ENCODE data around the gene JAKMIP1. TPM values are rescaled to one million over a fixed set of nuclear protein-coding genes. Genes with fewer than 3 reads are reported as not detected.

JAKMIP1 gene
- polyA plus RNA-seq, 2 donors = 0.13 to 0.31 TPM

DNA sequence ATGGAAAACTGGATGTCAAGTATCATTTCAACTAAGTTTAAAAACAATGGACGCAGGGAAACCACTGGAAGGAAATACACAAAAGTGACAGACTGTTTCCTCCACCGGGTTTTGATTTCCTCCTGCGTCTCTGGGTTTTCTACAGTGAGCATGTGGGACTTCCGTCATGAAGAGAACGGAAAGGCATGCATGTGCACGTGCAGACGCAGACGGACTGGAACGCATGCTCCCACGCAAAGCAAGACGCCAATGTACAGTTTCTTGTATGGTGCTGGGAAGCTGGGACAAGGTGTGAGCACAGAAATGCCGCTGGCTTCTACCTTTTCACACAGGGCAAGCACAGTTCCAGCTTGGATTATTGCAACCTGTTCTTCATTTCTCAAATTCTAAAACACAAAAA is 151.8 kb downstream of the JAKMIP1 start:
- 67 to 73% methylated on average over 12 of the region's 12 CpGs for WGBS, 2 donors
- Histone ChIP-seq H3K9me3 (ENCODE audit: control insufficient read depth in 2 of 2, insufficient read depth in 1 of 2, low read depth in 1 of 2, low read length in 1 of 2) (no peaks in the 10 kb centered on the region), H3K36me3 (ENCODE audit: control insufficient read depth in 2 of 2, insufficient read depth in 2 of 2, low read length in 1 of 2) (no peaks in the 10 kb centered on the region), H3K4me3 (ENCODE audit: low read depth in 1 of 2, low read length in 2 of 2) (no peak overlapping the region), H3K4me1 (ENCODE audit: control insufficient read depth in 2 of 2, insufficient read depth in 2 of 2, low read length in 1 of 2) (no peaks in the 10 kb centered on the region), H3K27ac (ENCODE audit: low read depth in 2 of 2, low read length in 1 of 2) (no peak overlapping the region), H3K27me3 (ENCODE audit: control insufficient read depth in 1 of 2, insufficient read depth in 2 of 2, low read length in 2 of 2) (no peaks in the 10 kb centered on the region)

DNA sequence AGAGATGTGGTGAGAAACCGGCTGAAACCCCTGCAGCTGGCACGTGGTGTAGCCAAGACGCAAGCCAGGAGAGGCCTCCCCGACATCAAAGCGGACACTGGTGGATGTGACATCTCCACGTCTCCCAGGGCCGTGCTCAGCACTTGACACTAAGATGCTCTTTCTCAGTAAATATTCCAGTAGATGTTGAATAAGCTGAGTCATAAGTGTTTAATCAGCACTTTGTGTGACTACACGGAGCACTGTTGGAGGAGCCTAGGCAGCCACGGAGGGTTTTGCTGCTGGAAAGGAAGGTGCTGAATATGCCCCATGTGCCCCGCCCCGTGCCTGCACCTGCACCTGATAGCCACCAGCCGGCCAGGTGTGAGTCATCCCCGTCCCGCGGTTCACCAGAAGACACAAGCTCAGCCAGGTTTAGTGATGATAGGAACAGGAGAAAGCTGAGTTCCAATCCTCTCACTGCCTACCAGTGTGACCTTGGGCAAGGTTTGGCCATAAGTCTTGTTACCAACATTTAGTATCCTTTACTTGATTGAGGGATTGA is 153.1 kb downstream of the JAKMIP1 start:
- WGBS, 2 donors = 65 to 67% methylated on average over 15 of the region's 15 CpGs
- no peaks in the 10 kb centered on the region for H3K36me3 ChIP-seq (ENCODE audit: control insufficient read depth in 2 of 2, insufficient read depth in 2 of 2, low read length in 1 of 2)
- no peaks in the 10 kb centered on the region for H3K4me1 ChIP-seq (ENCODE audit: control insufficient read depth in 2 of 2, insufficient read depth in 2 of 2, low read length in 1 of 2)
- no peaks in the 10 kb centered on the region for H3K9me3 ChIP-seq (ENCODE audit: control insufficient read depth in 2 of 2, insufficient read depth in 1 of 2, low read depth in 1 of 2, low read length in 1 of 2)
- no peak overlapping the region for H3K27ac ChIP-seq (ENCODE audit: low read depth in 2 of 2, low read length in 1 of 2)
- no peaks in the 10 kb centered on the region for H3K27me3 ChIP-seq (ENCODE audit: control insufficient read depth in 1 of 2, insufficient read depth in 2 of 2, low read length in 2 of 2)
- H3K4me3 ChIP-seq (ENCODE audit: low read depth in 1 of 2, low read length in 2 of 2) = no peak overlapping the region

DNA sequence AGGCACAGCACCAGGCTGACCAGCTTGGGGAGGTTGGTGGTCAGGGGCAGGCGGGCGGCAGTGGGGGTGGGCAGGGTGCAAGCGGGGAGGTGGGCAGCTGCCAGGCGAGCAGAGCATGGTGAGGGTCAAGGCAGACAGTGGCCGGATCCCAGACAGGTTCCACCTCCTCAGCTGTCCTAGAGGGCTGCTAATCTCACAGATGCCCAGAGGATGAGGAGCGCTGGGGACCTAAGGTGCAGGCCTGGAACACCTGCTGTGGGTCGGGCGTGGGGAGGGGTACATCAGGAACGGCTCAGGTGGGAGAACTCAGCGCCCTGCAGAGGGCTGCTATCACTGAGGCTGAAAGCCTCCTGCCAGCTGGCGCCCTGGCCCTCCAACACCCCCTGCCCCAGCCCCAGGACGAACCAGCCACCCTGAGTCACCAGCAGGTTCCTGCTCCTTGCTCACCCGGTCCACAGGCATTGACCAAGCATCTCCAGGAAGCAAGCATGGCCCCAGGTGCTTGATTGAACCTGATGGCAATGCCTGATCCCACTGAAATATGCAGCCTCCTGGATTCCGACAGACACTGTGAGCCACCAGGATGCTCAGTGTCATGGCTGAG is 153.7 kb downstream of the JAKMIP1 start:
- Histone ChIP-seq H3K27me3 (ENCODE audit: control insufficient read depth in 1 of 2, insufficient read depth in 2 of 2, low read length in 2 of 2) (no peaks in the 10 kb centered on the region), H3K27ac (ENCODE audit: low read depth in 2 of 2, low read length in 1 of 2) (no peak overlapping the region), H3K9me3 (ENCODE audit: control insufficient read depth in 2 of 2, insufficient read depth in 1 of 2, low read depth in 1 of 2, low read length in 1 of 2) (no peaks in the 10 kb centered on the region), H3K4me1 (ENCODE audit: control insufficient read depth in 2 of 2, insufficient read depth in 2 of 2, low read length in 1 of 2) (no peaks in the 10 kb centered on the region), H3K4me3 (ENCODE audit: low read depth in 1 of 2, low read length in 2 of 2) (no peak overlapping the region), H3K36me3 (ENCODE audit: control insufficient read depth in 2 of 2, insufficient read depth in 2 of 2, low read length in 1 of 2) (no peaks in the 10 kb centered on the region)
- WGBS, 2 donors = 85 to 86% methylated on average over 14 of the region's 14 CpGs

DNA sequence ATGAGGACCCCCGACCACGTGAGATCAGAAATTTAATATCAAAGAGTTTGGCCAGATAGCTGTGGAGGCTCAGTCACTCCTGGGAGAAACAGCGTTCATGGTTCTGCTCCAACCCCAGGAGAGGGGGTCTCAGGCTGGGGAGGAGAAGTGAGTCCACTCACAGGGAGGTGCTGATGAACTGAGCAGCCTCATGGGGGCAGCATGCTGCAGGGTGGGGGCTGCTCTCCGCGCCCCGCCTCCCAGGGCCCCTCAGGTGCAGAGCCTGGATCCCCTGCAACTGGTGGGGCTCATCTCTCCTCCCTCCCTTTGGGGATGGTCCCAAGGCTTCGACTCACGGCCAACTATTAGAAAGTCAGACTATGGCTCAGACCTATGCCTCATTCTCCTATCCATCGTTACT is 155.5 kb downstream of the JAKMIP1 start:
- Histone ChIP-seq H3K4me3 (ENCODE audit: low read depth in 1 of 2, low read length in 2 of 2) (no peak overlapping the region), H3K36me3 (ENCODE audit: control insufficient read depth in 2 of 2, insufficient read depth in 2 of 2, low read length in 1 of 2) (no peaks in the 10 kb centered on the region), H3K27ac (ENCODE audit: low read depth in 2 of 2, low read length in 1 of 2) (no peak overlapping the region), H3K9me3 (ENCODE audit: control insufficient read depth in 2 of 2, insufficient read depth in 1 of 2, low read depth in 1 of 2, low read length in 1 of 2) (no peaks in the 10 kb centered on the region), H3K4me1 (ENCODE audit: control insufficient read depth in 2 of 2, insufficient read depth in 2 of 2, low read length in 1 of 2) (no peaks in the 10 kb centered on the region), H3K27me3 (ENCODE audit: control insufficient read depth in 1 of 2, insufficient read depth in 2 of 2, low read length in 2 of 2) (no peaks in the 10 kb centered on the region)
- WGBS, 2 donors = 36 to 43% methylated on average over 9 of the region's 9 CpGs

DNA sequence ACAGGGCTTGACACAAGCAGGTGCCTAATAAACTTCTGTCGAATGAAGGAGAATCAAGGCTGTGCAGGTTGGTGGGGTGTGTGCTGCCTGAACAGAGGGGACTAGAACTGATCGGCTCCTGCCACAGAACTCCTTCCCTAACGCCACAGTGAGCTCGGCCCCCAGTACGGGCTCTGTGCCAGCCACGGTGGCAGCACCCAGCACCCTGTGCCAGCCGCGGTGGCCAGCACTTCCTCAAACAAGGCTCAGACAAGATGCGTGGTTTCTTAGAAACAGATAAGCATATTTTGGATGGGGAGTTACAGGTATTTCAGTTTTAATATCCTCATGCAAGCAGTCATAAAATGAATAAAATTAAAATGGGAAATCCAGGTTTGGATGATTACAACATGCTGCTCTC is 156.1 kb downstream of the JAKMIP1 start:
- Histone ChIP-seq H3K4me1 (ENCODE audit: control insufficient read depth in 2 of 2, insufficient read depth in 2 of 2, low read length in 1 of 2) (no peaks in the 10 kb centered on the region), H3K36me3 (ENCODE audit: control insufficient read depth in 2 of 2, insufficient read depth in 2 of 2, low read length in 1 of 2) (no peaks in the 10 kb centered on the region), H3K27ac (ENCODE audit: low read depth in 2 of 2, low read length in 1 of 2) (no peak overlapping the region), H3K9me3 (ENCODE audit: control insufficient read depth in 2 of 2, insufficient read depth in 1 of 2, low read depth in 1 of 2, low read length in 1 of 2) (no peaks in the 10 kb centered on the region), H3K27me3 (ENCODE audit: control insufficient read depth in 1 of 2, insufficient read depth in 2 of 2, low read length in 2 of 2) (no peaks in the 10 kb centered on the region), H3K4me3 (ENCODE audit: low read depth in 1 of 2, low read length in 2 of 2) (no peak overlapping the region)
- 45 to 56% methylated on average over 9 of the region's 9 CpGs for WGBS, 2 donors

DNA sequence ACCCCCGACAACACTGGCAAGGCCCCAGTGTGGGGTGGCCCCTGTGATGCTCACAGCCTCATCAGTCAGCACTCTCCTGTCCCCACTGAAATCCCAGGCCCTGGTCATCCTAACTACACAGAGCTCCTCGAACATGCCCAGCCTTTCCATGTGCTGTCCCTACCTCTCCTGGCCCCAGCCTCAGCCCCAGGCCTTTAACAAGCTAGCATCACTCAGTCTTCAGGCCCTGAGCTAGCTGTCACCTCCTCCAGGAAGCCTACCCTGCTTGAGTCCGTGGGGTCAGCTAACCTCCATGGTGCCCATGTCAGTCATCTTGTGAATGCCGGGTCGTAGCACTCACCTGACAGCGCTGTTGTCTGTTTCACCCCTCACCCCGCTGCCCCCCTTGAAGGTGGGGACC is 156.5 kb downstream of the JAKMIP1 start:
- H3K9me3 ChIP-seq (ENCODE audit: control insufficient read depth in 2 of 2, insufficient read depth in 1 of 2, low read depth in 1 of 2, low read length in 1 of 2) = no peaks in the 10 kb centered on the region
- H3K36me3 ChIP-seq (ENCODE audit: control insufficient read depth in 2 of 2, insufficient read depth in 2 of 2, low read length in 1 of 2) = no peaks in the 10 kb centered on the region
- no peak overlapping the region for H3K27ac ChIP-seq (ENCODE audit: low read depth in 2 of 2, low read length in 1 of 2)
- H3K4me1 ChIP-seq (ENCODE audit: control insufficient read depth in 2 of 2, insufficient read depth in 2 of 2, low read length in 1 of 2) = no peaks in the 10 kb centered on the region
- H3K27me3 ChIP-seq (ENCODE audit: control insufficient read depth in 1 of 2, insufficient read depth in 2 of 2, low read length in 2 of 2) = no peaks in the 10 kb centered on the region
- H3K4me3 ChIP-seq (ENCODE audit: low read depth in 1 of 2, low read length in 2 of 2) = no peak overlapping the region
- 66 to 82% methylated on average over 7 of the region's 7 CpGs for WGBS, 2 donors

DNA sequence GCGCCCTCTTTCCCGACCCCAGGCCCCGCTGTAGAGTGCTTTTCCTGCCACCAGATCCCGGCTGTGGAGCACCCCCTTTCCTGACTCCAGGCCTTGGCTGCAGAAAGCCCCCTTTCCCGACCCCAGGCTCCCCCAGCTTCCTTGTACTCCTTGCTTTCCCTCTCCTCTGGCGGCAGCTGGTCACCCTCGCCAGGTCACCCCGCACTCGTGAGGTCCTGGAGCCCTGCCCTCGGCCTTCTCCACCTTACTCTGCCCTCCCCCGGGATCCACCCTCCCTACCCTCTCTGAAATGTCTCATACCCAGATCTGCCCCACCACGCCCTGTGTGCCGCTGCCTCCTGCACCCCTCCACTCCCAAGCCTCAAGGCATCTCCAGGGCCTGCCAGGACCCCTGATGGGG is 157.2 kb downstream of the JAKMIP1 start:
- Histone ChIP-seq H3K9me3 (ENCODE audit: control insufficient read depth in 2 of 2, insufficient read depth in 1 of 2, low read depth in 1 of 2, low read length in 1 of 2) (no peaks in the 10 kb centered on the region), H3K36me3 (ENCODE audit: control insufficient read depth in 2 of 2, insufficient read depth in 2 of 2, low read length in 1 of 2) (no peaks in the 10 kb centered on the region), H3K27me3 (ENCODE audit: control insufficient read depth in 1 of 2, insufficient read depth in 2 of 2, low read length in 2 of 2) (no peaks in the 10 kb centered on the region), H3K27ac (ENCODE audit: low read depth in 2 of 2, low read length in 1 of 2) (no peak overlapping the region), H3K4me1 (ENCODE audit: control insufficient read depth in 2 of 2, insufficient read depth in 2 of 2, low read length in 1 of 2) (no peaks in the 10 kb centered on the region), H3K4me3 (ENCODE audit: low read depth in 1 of 2, low read length in 2 of 2) (no peak overlapping the region)
- WGBS, 2 donors = 65 to 81% methylated on average over 13 of the region's 13 CpGs

DNA sequence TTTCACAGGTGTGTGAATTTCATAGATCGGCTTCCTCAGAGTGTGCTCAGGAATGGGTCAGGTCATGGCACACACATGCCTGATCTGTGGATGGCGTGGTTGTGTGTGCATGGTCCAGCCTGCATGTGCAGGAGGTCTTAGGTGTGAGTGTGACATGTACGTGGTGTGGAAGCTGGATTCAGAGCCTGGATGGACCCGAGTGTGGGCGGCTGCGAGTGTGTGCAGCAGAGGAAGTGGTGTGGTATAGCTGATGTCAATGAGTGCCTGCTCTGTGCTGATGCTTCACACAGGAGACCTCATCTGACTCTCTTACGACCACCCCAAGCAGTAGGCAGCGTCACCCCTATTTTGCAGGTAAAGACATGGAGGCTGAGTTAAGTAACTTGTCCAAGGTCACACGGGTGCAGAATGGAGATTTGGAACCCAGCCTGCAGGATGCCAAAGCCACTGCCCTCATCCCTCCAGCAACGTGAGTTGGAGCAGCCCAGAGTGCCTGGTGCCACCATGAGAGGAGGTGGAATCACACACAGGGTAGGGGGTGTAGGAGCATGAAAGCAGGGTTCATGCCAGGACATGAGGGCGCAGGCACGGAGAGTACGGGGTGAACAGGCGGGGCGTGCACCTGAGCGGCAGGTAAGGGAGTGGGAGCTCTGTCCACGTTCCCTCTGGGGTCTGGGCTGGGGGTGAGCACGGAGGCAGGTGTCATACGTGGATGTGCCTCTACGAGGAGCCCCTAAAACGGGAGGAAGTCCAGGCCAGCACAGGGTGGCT is 157.9 kb downstream of the JAKMIP1 start:
- WGBS, 2 donors = 77 to 80% methylated on average over 21 of the region's 21 CpGs
- no peaks in the 10 kb centered on the region for H3K9me3 ChIP-seq (ENCODE audit: control insufficient read depth in 2 of 2, insufficient read depth in 1 of 2, low read depth in 1 of 2, low read length in 1 of 2)
- H3K27ac ChIP-seq (ENCODE audit: low read depth in 2 of 2, low read length in 1 of 2) = no peak overlapping the region
- no peaks in the 10 kb centered on the region for H3K4me1 ChIP-seq (ENCODE audit: control insufficient read depth in 2 of 2, insufficient read depth in 2 of 2, low read length in 1 of 2)
- no peaks in the 10 kb centered on the region for H3K27me3 ChIP-seq (ENCODE audit: control insufficient read depth in 1 of 2, insufficient read depth in 2 of 2, low read length in 2 of 2)
- no peak overlapping the region for H3K4me3 ChIP-seq (ENCODE audit: low read depth in 1 of 2, low read length in 2 of 2)
- no peaks in the 10 kb centered on the region for H3K36me3 ChIP-seq (ENCODE audit: control insufficient read depth in 2 of 2, insufficient read depth in 2 of 2, low read length in 1 of 2)

DNA sequence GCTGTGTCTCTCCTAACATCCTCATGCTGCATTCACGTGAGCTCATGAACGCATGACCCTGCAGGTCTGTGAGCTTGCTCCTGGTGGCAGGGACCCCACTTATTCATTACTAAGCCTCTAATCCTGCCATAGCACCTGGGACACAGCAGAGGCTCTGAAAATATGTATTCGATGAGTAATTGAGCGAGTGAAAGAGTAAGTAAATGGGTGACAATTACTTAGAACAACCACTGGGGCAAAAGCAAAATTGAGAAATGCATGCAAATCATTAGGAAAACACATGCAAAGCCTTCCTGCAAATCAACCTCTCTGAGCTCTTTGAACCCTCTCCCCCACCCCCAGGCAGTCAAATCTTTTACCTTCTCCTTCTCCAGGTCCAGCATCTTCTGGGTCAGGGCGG is 158.5 kb downstream of the JAKMIP1 start:
- no peaks in the 10 kb centered on the region for H3K36me3 ChIP-seq (ENCODE audit: control insufficient read depth in 2 of 2, insufficient read depth in 2 of 2, low read length in 1 of 2)
- no peaks in the 10 kb centered on the region for H3K9me3 ChIP-seq (ENCODE audit: control insufficient read depth in 2 of 2, insufficient read depth in 1 of 2, low read depth in 1 of 2, low read length in 1 of 2)
- H3K4me1 ChIP-seq (ENCODE audit: control insufficient read depth in 2 of 2, insufficient read depth in 2 of 2, low read length in 1 of 2) = no peaks in the 10 kb centered on the region
- no peaks in the 10 kb centered on the region for H3K27me3 ChIP-seq (ENCODE audit: control insufficient read depth in 1 of 2, insufficient read depth in 2 of 2, low read length in 2 of 2)
- WGBS, 2 donors = 76 to 85% methylated on average over 5 of the region's 5 CpGs
- H3K27ac ChIP-seq (ENCODE audit: low read depth in 2 of 2, low read length in 1 of 2) = no peak overlapping the region
- H3K4me3 ChIP-seq (ENCODE audit: low read depth in 1 of 2, low read length in 2 of 2) = no peak overlapping the region

DNA sequence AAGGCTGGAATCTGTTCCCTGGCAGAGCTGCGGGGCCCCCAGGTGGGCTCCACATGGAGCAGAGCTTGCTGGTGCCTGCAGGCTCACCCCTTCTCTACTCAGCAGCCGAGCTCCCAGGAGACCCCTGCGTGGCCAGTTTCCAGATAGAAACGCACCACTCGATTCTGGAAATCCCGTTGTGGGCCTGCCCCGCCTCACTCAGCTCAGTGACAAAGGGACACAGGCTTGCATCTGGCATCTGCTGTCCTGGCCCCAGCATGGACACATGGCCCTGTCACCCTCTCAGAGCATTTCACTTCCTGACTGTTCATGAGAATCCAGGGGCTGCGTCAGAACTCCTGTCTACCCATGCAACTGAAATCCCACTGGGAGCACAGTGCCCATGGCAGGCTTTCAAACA is 161.6 kb downstream of the JAKMIP1 start:
- 70 to 76% methylated on average over 8 of the region's 8 CpGs for WGBS, 2 donors

More for the DNA sequence above, 161.6 kb downstream of the JAKMIP1 start:
- H3K36me3 ChIP-seq (ENCODE audit: control insufficient read depth in 2 of 2, insufficient read depth in 2 of 2, low read length in 1 of 2) = no peaks in the 10 kb centered on the region
- no peaks in the 10 kb centered on the region for H3K9me3 ChIP-seq (ENCODE audit: control insufficient read depth in 2 of 2, insufficient read depth in 1 of 2, low read depth in 1 of 2, low read length in 1 of 2)
- no peaks in the 10 kb centered on the region for H3K4me1 ChIP-seq (ENCODE audit: control insufficient read depth in 2 of 2, insufficient read depth in 2 of 2, low read length in 1 of 2)
- no peak overlapping the region for H3K27ac ChIP-seq (ENCODE audit: low read depth in 2 of 2, low read length in 1 of 2)
- H3K4me3 ChIP-seq (ENCODE audit: low read depth in 1 of 2, low read length in 2 of 2) = no peak overlapping the region
- H3K27me3 ChIP-seq (ENCODE audit: control insufficient read depth in 1 of 2, insufficient read depth in 2 of 2, low read length in 2 of 2) = no peaks in the 10 kb centered on the region
